DMS114 treated with DMSO at 0.1 percent for 48 hours (cell line): ENCODE data around the gene ALOX12B.
"Not testable (repeated sequence)": the region's sequence is repeated elsewhere in the genome, so short reads cannot be mapped to it uniquely, and the experiment has no call there.

Source experiments
- DNase-seq: peaks from one replicate; lab custom pipeline; 2025; ENCODE audit not compliant: unreplicated experiment; lab: John Stamatoyannopoulos, UW

The ALOX12B gene

GRCh38 chr17:8089728-8090127, 2.2 kb upstream of the ALOX12B start:
- DNase-seq: no peak

- no peak for DNase-seq
These were observed 375 bp upstream of the ALOX12B start for GRCh38 chr17:8087952-8088230.

GRCh38 chr17:8084250-8084649, 3.3 kb downstream of the ALOX12B start:
- no peak for DNase-seq

GRCh38 chr17:8082292-8082691, 5.2 kb downstream of the ALOX12B start:
- no peak for DNase-seq

- no peak for DNase-seq
These were observed 5.6 kb downstream of the ALOX12B start for GRCh38 chr17:8081876-8082275.

GRCh38 chr17:8080799-8081219, 6.7 kb downstream of the ALOX12B start:
- no peak for DNase-seq

- no peak for DNase-seq
These were observed 7.2 kb downstream of the ALOX12B start for GRCh38 chr17:8080208-8080798.

GRCh38 chr17:8079291-8080207, 8.0 kb downstream of the ALOX12B start:
- peak; percentile 73 for DNase-seq

- DNase-seq: not testable (repeated sequence)
These were observed 9.6 kb downstream of the ALOX12B start for GRCh38 chr17:8077939-8078338.

- no peak for DNase-seq
These were observed 10.8 kb downstream of the ALOX12B start for GRCh38 chr17:8076502-8077266.

- no peak for DNase-seq
These were observed 11.8 kb downstream of the ALOX12B start for GRCh38 chr17:8075574-8076342.

GRCh38 chr17:8075081-8075480, 12.4 kb downstream of the ALOX12B start:
- DNase-seq: no peak

- no peak for DNase-seq
These were observed 13.0 kb downstream of the ALOX12B start for GRCh38 chr17:8074554-8074953.

- peak; percentile 11 for DNase-seq
These were observed 13.7 kb downstream of the ALOX12B start for GRCh38 chr17:8073627-8074484.

GRCh38 chr17:8072729-8073461, 14.6 kb downstream of the ALOX12B start:
- DNase-seq: no peak

GRCh38 chr17:8072341-8072728, 15.2 kb downstream of the ALOX12B start:
- no peak for DNase-seq

GRCh38 chr17:8071496-8071895, 16.0 kb downstream of the ALOX12B start:
- DNase-seq: no peak

GRCh38 chr17:8069587-8069860, 18.0 kb downstream of the ALOX12B start:
- DNase-seq: no peak

GRCh38 chr17:8068736-8069586, 18.6 kb downstream of the ALOX12B start:
- DNase-seq: no peak
